Transverse colon (tissue), 4 donors: ENCODE results near the gene PZP.

Experiments used
- EP300 ChIP-seq: sonication (generic); formaldehyde crosslinking; IDR thresholded peaks from one replicate; pipeline ENCODE4 v1.6.1; 2017; ENCODE audit warnings: antibody characterized with exemption, low read depth
- POLR2A ChIP-seq: fragments of 450-650 bp; IDR thresholded peaks from one replicate; pipeline ENCODE4 v1.6.1; 2016; ENCODE audit warnings: antibody characterized with exemption, mild to moderate bottlenecking, moderate library complexity
- POLR2AphosphoS5 ChIP-seq, 3 donors: sonication (generic); formaldehyde crosslinking; IDR thresholded peaks; one replicate each; pipeline ENCODE4 v1.6.1; 2016; ENCODE audit warnings: antibody characterized with exemption in 3 of 3
- TF ChIP-seq, protein P1 (sequence below), 5 experiments: fragments of 200-600 bp in 3 of 5; fragments of 450-650 bp in 2 of 5; sonication (generic) in 3 of 5; IDR thresholded peaks; 1 replicate in 2 of 5; 2 replicates in 3 of 5; pipeline ENCODE4 v1.5.1; 2016 to 2017; ENCODE audit warnings: antibody characterized with exemption in 5 of 5, inconsistent platforms in 3 of 5, mild to moderate bottlenecking in 2 of 5, moderate library complexity in 1 of 5

DNA sequence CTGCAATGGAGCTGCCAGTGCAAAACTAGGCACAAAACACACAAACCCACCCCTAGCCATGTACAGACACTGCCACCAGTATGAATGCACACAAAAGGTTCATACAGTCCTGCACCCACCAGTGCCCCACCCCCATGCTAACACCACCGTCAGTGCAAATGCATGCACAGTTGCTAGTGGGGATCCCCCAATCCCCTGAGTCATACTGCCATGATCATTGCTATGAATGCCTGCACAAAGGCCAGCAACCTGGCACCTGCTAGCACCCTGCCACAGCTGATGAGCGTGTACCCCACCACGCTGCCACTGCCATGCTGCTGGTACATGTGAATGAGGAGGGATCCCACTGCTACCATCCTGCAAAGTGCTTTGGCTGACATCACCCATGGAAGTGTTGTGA is 23.9 kb downstream of the PZP start:
- TF ChIP-seq, protein P1, sequence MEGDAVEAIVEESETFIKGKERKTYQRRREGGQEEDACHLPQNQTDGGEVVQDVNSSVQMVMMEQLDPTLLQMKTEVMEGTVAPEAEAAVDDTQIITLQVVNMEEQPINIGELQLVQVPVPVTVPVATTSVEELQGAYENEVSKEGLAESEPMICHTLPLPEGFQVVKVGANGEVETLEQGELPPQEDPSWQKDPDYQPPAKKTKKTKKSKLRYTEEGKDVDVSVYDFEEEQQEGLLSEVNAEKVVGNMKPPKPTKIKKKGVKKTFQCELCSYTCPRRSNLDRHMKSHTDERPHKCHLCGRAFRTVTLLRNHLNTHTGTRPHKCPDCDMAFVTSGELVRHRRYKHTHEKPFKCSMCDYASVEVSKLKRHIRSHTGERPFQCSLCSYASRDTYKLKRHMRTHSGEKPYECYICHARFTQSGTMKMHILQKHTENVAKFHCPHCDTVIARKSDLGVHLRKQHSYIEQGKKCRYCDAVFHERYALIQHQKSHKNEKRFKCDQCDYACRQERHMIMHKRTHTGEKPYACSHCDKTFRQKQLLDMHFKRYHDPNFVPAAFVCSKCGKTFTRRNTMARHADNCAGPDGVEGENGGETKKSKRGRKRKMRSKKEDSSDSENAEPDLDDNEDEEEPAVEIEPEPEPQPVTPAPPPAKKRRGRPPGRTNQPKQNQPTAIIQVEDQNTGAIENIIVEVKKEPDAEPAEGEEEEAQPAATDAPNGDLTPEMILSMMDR (IDR thresholded peaks at IDR 0.05): no peak
- TF ChIP-seq POLR2A: no peak
- no peak for TF ChIP-seq EP300
- TF ChIP-seq POLR2AphosphoS5 (IDR thresholded peaks at IDR 0.05): no peak
